CD8-positive, alpha-beta memory T cell (primary cell): ENCODE measurements around the gene TMEM217. TPM values are rescaled to one million over a fixed set of nuclear protein-coding genes. Genes with fewer than 3 reads are reported as not detected.

Experiments
- CTCF ChIA-PET: fragments of 350-600 bp; sonication (Branson Sonifier 250); formaldehyde crosslinking; loops from one replicate; lab custom pipeline; 2021; ENCODE audit warnings: antibody characterized with exemption; lab: Charles Lee
- POLR2A ChIA-PET: fragments of 350-600 bp; sonication (Branson Sonifier 250); formaldehyde crosslinking; loops from one replicate; lab custom pipeline; 2021; ENCODE audit warnings: antibody characterized with exemption; lab: Charles Lee
- DNase-seq, 5 donors: peaks; one replicate each; pipeline versions ENCODE4 v3.0.0 to v3.0.0-alpha.2; 2020 to 2022; ENCODE audit warnings: mixed read lengths in 1 of 5
- H3K27ac ChIP-seq: one replicate; pipeline ENCODE4 v1.7.0; 2013; ENCODE audit warnings: low read depth, mild to moderate bottlenecking, low read length, moderate library complexity
- H3K27me3 ChIP-seq: 2 replicates; pipeline ENCODE4 v1.7.0; 2013; ENCODE audit warnings: low read length, mild to moderate bottlenecking; ENCODE audit not compliant: insufficient read depth, poor library complexity, severe bottlenecking
- H3K36me3 ChIP-seq: 2 replicates; pipeline ENCODE4 v1.7.0; 2013; ENCODE audit warnings: mild to moderate bottlenecking, low read length, moderate library complexity; ENCODE audit not compliant: insufficient read depth
- H3K4me1 ChIP-seq: 2 replicates; pipeline ENCODE4 v1.7.0; 2013; ENCODE audit warnings: mild to moderate bottlenecking, low read length, moderate library complexity; ENCODE audit not compliant: insufficient read depth
- H3K4me3 ChIP-seq: 2 replicates; pipeline ENCODE4 v1.7.0; 2013; ENCODE audit warnings: mild to moderate bottlenecking, low read length
- H3K9me3 ChIP-seq: 2 replicates; pipeline ENCODE4 v1.7.0; 2013; ENCODE audit warnings: mild to moderate bottlenecking, low read length
- H3K27ac Mint-ChIP-seq, 8 donors: one replicate each; pipeline ENCODE4 v1.8.0; 2020 to 2021; ENCODE audit warnings: mixed read lengths in 8 of 8, mild to moderate bottlenecking in 6 of 8, inconsistent platforms in 3 of 8, moderate library complexity in 3 of 8
- H3K27me3 Mint-ChIP-seq, 2 donors: one replicate each; pipeline ENCODE4 v1.8.0; 2020 to 2021; ENCODE audit warnings: mixed read lengths in 2 of 2, mild to moderate bottlenecking in 1 of 2, moderate library complexity in 1 of 2
- H3K36me3 Mint-ChIP-seq, 3 donors: one replicate each; pipeline ENCODE4 v1.8.0; 2020 to 2021; ENCODE audit warnings: mixed read lengths in 3 of 3, inconsistent platforms in 1 of 3, mild to moderate bottlenecking in 1 of 3
- H3K4me1 Mint-ChIP-seq, 3 donors: one replicate each; pipeline ENCODE4 v1.8.0; 2020 to 2021; ENCODE audit warnings: mixed read lengths in 3 of 3, inconsistent platforms in 1 of 3, mild to moderate bottlenecking in 1 of 3
- H3K4me3 Mint-ChIP-seq, 7 donors: one replicate each; pipeline ENCODE4 v1.8.0; 2020 to 2021; ENCODE audit warnings: mixed read lengths in 7 of 7, mild to moderate bottlenecking in 6 of 7, moderate library complexity in 4 of 7, inconsistent platforms in 2 of 7
- H3K9me3 Mint-ChIP-seq, 5 donors: one replicate each; pipeline ENCODE4 v1.8.0; 2020 to 2022; ENCODE audit warnings: mixed read lengths in 5 of 5, mild to moderate bottlenecking in 3 of 5, moderate library complexity in 2 of 5, inconsistent platforms in 1 of 5
- polyA plus RNA-seq: library from polyadenylated mRNA; unstranded; fragments of 300-500 nt; fragmentation: Illumina TruSeq; gene quantifications from one replicate; pipeline ENCODE4 v1.2.3, GENCODE V29; 2021
- total RNA-seq, 2 experiments: library from RNA; stranded (reverse); gene quantifications; one replicate each; pipeline ENCODE4 v1.2.3, GENCODE V29; 2021

Gene TMEM217
- total and polyA plus RNA-seq, 3 experiments from 2014 or later, result 0.44 to 6.6 (median 4.2) TPM

DNA sequence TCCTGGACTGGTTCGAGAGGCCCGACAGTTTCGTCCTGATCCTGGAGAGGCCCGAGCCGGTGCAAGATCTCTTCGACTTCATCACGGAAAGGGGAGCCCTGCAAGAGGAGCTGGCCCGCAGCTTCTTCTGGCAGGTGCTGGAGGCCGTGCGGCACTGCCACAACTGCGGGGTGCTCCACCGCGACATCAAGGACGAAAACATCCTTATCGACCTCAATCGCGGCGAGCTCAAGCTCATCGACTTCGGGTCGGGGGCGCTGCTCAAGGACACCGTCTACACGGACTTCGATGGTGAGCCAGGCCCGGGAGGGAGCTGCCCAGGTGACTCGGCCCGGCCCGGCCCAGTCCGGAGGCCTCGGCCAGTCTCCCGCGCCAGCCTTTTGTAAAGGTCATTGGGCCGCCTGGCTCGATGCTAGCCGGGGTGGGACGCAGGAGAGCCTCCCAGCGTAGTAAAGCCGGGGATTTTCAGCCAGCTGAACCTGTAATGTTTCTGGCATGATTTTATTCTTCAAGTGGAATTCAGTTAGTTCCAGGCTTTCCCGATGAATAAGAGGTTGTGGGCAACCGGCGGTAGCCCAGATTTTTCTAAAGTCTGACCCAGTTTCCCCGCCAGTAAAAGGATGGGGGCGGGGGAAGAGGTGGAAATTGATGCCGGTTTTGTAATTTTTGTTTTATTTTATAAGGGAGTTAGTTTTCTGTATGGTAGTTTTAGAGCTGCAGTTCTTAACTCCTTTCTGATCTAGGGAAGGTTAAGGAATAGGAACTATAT, 86.6 kb downstream of the TMEM217 start:
- Histone ChIP-seq H3K36me3 (peaks cover 48% of the 10 kb centered on the region), H3K9me3 (no peaks in the 10 kb centered on the region), H3K4me3 (peak overlapping the region; percentile 68), H3K27me3 (no peaks in the 10 kb centered on the region), H3K27ac (peak overlapping the region; percentile 89), H3K4me1 (peaks cover 45% of the 10 kb centered on the region)
- Mint-ChIP-seq H3K36me3 (peaks cover 43 to 58% (median 44%) of the 10 kb centered on the region in 3 donors), H3K4me1 (peaks cover 54 to 57% (median 56%) of the 10 kb centered on the region in 3 donors), H3K27ac (peak overlapping the region; percentile 88 to 98 (median 94)), H3K4me3 (peak overlapping the region; percentile 90 to 99 (median 94)), H3K27me3 (peaks cover 0 to 3% of the 10 kb centered on the region in 2 donors), H3K9me3 (peaks cover 0 to 2% (median 0%) of the 10 kb centered on the region in 5 donors)
- peak in 4 of 5 donors; percentile 21 to 66 (median 38) for DNase-seq
- ChIA-PET CTCF (interaction anchor here (0.6 to 16.9 kb wide), 31 partner anchors 9 to 322 kb away, joined by 3 to 461 read pairs (median 6); partner anchors contain the start of genes C6orf89, MTCH1 and PPIL1), POLR2A (interaction anchor here (0.6 to 4.6 kb wide), 17 partner anchors 12 to 297 kb away, joined by 3 to 40 read pairs (median 6); partner anchors contain the start of genes C6orf89 and MTCH1)

DNA sequence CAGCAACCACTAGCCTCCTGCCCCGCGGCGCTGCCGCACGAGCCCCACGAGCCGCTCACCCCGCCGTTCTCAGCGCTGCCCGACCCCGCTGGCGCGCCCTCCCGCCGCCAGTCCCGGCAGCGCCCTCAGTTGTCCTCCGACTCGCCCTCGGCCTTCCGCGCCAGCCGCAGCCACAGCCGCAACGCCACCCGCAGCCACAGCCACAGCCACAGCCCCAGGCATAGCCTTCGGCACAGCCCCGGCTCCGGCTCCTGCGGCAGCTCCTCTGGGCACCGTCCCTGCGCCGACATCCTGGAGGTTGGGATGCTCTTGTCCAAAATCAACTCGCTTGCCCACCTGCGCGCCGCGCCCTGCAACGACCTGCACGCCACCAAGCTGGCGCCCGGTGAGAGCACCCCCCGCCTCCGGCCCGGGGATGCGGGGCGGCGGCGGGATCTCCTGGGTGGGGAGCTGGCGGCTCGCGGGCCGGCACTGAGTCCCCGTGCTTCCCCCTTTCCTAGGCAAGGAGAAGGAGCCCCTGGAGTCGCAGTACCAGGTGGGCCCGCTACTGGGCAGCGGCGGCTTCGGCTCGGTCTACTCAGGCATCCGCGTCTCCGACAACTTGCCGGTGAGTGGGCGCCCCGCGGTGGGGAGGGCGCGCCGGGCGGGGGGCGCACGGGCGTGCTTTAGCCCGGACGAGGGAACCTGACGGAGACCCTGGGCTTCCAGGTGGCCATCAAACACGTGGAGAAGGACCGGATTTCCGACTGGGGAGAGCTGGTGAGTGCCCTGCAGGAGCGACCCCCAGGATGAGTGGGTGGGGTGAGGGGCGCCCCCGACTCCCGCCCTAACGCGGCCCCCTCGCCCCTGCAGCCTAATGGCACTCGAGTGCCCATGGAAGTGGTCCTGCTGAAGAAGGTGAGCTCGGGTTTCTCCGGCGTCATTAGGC, 87.4 kb downstream of the TMEM217 start:
- DNase-seq, result peak; percentile 24 to 74 (median 52)
- Mint-ChIP-seq H3K9me3 (peaks cover 0 to 2% (median 0%) of the 10 kb centered on the region in 5 donors), H3K27ac (peak overlapping the region; percentile 88 to 98 (median 94)), H3K4me3 (peak overlapping the region; percentile 90 to 99 (median 94)), H3K4me1 (peaks cover 48 to 49% (median 49%) of the 10 kb centered on the region in 3 donors), H3K36me3 (peaks cover 39 to 50% (median 40%) of the 10 kb centered on the region in 3 donors), H3K27me3 (peaks cover 0 to 3% of the 10 kb centered on the region in 2 donors)
- CTCF ChIA-PET, result interaction anchor here (0.6 to 16.9 kb wide), 21 partner anchors 8 to 321 kb away, joined by 3 to 461 read pairs (median 6); partner anchors contain the start of genes C6orf89 and PPIL1
- Histone ChIP-seq H3K9me3 (no peaks in the 10 kb centered on the region), H3K27ac (peak overlapping the region; percentile 89), H3K36me3 (peaks cover 44% of the 10 kb centered on the region), H3K4me1 (peaks cover 38% of the 10 kb centered on the region), H3K27me3 (no peaks in the 10 kb centered on the region), H3K4me3 (peak overlapping the region; percentile 68)
- POLR2A ChIA-PET, result interaction anchor here (0.6 to 4.6 kb wide), 15 partner anchors 17 to 285 kb away, joined by 3 to 40 read pairs (median 4); partner anchors contain the start of genes C6orf89 and MTCH1

DNA sequence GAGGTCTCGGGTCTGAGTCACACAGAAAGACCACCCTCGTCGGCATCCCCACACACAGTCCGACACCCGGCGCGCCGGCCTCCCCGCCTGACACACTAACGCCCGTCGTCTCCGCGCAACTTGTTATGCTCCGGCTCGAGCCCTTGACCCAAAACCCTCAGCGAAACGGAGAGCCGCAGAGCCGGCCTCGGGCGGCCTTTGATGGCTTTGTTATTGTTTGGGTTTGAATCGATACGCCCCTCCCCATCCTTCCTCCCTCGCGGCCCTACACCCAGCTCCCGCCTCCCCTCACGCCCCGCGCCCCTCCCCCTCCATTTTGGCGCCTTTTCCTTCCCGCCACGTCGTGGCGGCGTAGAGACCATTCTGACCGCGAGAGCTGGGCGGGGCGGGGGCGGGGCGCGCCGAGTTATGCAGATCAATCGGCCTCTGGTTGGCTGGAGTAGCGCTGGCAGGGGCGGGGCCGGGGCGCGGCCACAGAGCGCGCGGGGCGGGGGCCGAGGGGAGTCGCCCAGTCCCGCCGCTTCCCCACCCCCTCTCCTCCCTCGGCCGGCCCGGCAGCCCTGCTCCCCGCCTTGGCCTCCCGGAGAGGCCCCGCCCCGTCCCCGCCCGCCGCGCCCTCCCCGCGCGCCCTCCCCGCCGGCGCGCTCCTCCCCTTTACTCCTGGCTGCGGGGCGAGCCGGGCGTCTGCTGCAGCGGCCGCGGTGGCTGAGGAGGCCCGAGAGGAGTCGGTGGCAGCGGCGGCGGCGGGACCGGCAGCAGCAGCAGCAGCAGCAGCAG, 88.3 kb downstream of the TMEM217 start, which contains the start of gene PIM1:
PIM1 (plus strand) TSS at position 657 of the 777 bp plus-strand sequence. CDS start 424 bp downstream, outside the sequence.
- Histone ChIP-seq H3K27me3 (no peaks in the 10 kb centered on the region), H3K4me3 (peak within 1 kb of the TSS; percentile 68), H3K4me1 (peaks cover 29% of the 10 kb centered on the region), H3K36me3 (peaks cover 36% of the 10 kb centered on the region), H3K27ac (peak within 1 kb of the TSS; percentile 89), H3K9me3 (no peaks in the 10 kb centered on the region)
- Mint-ChIP-seq H3K4me1 (peaks cover 40 to 42% (median 41%) of the 10 kb centered on the region in 3 donors), H3K36me3 (peaks cover 31 to 41% (median 31%) of the 10 kb centered on the region in 3 donors), H3K9me3 (peaks cover 0 to 2% (median 0%) of the 10 kb centered on the region in 5 donors), H3K4me3 (peak within 1 kb of the TSS; percentile 90 to 99 (median 94)), H3K27me3 (peaks cover 0 to 3% of the 10 kb centered on the region in 2 donors), H3K27ac (peak within 1 kb of the TSS; percentile 91 to 98 (median 96))
- POLR2A ChIA-PET, result interaction anchor here (0.7 to 4.6 kb wide), 12 partner anchors 18 to 649 kb away, joined by 3 to 40 read pairs (median 4); partner anchors contain the start of genes MTCH1 and ZFAND3
- CTCF ChIA-PET, result interaction anchor here (0.9 to 16.9 kb wide), 8 partner anchors 18 to 295 kb away, joined by 3 to 461 read pairs (median 15); partner anchors contain the start of gene PPIL1
- DNase-seq, result peak; percentile 92 to 99 (median 98)

GRCh38 chr6:37168811-37169495, 89.0 kb downstream of the TMEM217 start:
- Mint-ChIP-seq H3K4me1 (peaks cover 33 to 39% (median 36%) of the 10 kb centered on the region in 3 donors), H3K27ac (peak overlapping the region; percentile 90 to 98 (median 96)), H3K27me3 (peaks cover 0 to 3% of the 10 kb centered on the region in 2 donors), H3K9me3 (peaks cover 0 to 2% (median 0%) of the 10 kb centered on the region in 5 donors), H3K36me3 (peaks cover 24 to 34% (median 25%) of the 10 kb centered on the region in 3 donors), H3K4me3 (peak overlapping the region; percentile 86 to 99 (median 93))
- Histone ChIP-seq H3K4me1 (peaks cover 23% of the 10 kb centered on the region), H3K9me3 (no peaks in the 10 kb centered on the region), H3K4me3 (peak overlapping the region; percentile 67), H3K36me3 (peaks cover 29% of the 10 kb centered on the region), H3K27ac (peak overlapping the region; percentile 86), H3K27me3 (no peaks in the 10 kb centered on the region)
- ChIA-PET POLR2A (interaction anchor here (0.7 to 4.6 kb wide), 7 partner anchors 24 to 650 kb away, joined by 3 to 40 read pairs (median 4); partner anchors contain the start of genes MTCH1 and ZFAND3), CTCF (interaction anchor here (1.0 to 16.9 kb wide), 5 partner anchors 35 to 145 kb away, joined by 3 to 461 read pairs (median 216); no protein-coding TSS in a partner anchor)
- peak in 1 of 5 donors; percentile 24 for DNase-seq

DNA sequence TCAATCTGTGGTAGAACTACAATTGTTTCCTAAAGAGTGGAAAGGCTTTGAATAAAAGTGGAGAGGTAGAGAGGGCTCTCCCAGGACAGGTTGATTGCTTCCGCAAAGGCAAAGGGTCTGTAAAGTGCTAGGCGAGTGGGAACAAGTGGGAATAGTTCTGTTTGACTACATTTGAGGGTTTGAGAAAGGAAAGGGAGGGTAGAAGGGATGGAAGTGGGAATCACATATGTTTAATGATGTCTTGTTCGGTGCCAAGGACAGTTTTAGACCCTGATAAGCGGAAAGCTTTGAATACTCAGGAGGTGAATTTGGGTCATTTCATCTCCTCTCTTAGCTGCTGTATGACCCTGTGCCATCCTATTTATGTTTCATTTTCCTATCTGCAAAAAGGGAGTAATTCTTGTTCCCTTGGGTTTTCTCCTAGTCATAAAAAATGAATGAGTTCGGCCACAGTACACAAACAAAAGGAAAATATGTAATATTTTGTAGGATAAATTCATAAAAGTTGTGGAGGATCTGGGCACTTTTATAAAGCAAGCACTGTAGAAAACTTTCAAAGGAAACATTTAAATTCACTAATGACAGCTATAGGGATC, 89.7 kb downstream of the TMEM217 start:
- H3K36me3 Mint-ChIP-seq, result peaks cover 17 to 27% (median 18%) of the 10 kb centered on the region in 3 donors
- ChIA-PET POLR2A (interaction anchor here (1.5 to 4.6 kb wide), 2 partner anchors 148 to 651 kb away, joined by 3 to 40 read pairs; partner anchors contain the start of gene ZFAND3), CTCF (interaction anchor here (1.0 to 16.9 kb wide), 4 partner anchors 41 to 144 kb away, joined by 3 to 461 read pairs (median 222); no protein-coding TSS in a partner anchor)
- H3K27ac Mint-ChIP-seq, result peak overlapping the region; percentile 11 to 98 (median 94)
- Histone ChIP-seq H3K27ac (peak overlapping the region; percentile 86), H3K27me3 (no peaks in the 10 kb centered on the region), H3K4me1 (peaks cover 17% of the 10 kb centered on the region), H3K36me3 (peaks cover 22% of the 10 kb centered on the region), H3K4me3 (no peak overlapping the region), H3K9me3 (no peaks in the 10 kb centered on the region)
- peaks cover 0 to 3% of the 10 kb centered on the region in 2 donors for H3K27me3 Mint-ChIP-seq
- peak overlapping the region; percentile 33 to 99 (median 93) for H3K4me3 Mint-ChIP-seq
- peaks cover 26 to 32% (median 29%) of the 10 kb centered on the region in 3 donors for H3K4me1 Mint-ChIP-seq
- DNase-seq, result no peak
- peaks cover 0 to 2% (median 0%) of the 10 kb centered on the region in 5 donors for H3K9me3 Mint-ChIP-seq

DNA sequence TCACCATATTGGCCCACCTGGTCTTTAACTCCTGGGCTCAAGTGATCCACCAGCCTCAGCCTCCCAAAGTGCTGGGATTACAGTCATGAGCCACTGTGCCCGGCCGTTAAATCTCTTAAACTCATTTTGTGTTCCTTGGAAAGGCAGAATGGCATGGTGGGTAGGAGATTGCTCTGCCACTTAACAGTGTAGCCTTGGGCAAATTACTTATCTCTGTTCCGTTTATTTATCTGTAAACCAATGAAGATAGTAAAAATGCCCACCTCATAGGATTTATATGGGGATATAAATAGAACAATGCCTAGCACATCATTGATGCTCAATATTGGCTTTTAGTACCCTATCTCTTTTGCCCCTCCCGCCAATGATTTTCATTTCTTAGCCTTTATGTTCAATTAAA, 95.2 kb downstream of the TMEM217 start:
- Mint-ChIP-seq H3K27me3 (peaks cover 0 to 2% of the 10 kb centered on the region in 2 donors), H3K4me1 (peaks cover 2 to 5% (median 4%) of the 10 kb centered on the region in 3 donors), H3K27ac (no peak overlapping the region), H3K4me3 (no peak overlapping the region), H3K9me3 (no peaks in the 10 kb centered on the region), H3K36me3 (no peaks in the 10 kb centered on the region)
- H3K4me3 ChIP-seq, result no peak overlapping the region
- no peak for DNase-seq
- no peak overlapping the region for H3K27ac ChIP-seq
- POLR2A ChIA-PET, result no interaction called here
- H3K27me3 ChIP-seq, result no peaks in the 10 kb centered on the region
- CTCF ChIA-PET, result interaction anchor here (2.6 kb wide), 1 partner anchor 9 kb away, joined by 10 read pairs; no protein-coding TSS in a partner anchor
- H3K9me3 ChIP-seq, result no peaks in the 10 kb centered on the region
- no peaks in the 10 kb centered on the region for H3K36me3 ChIP-seq
- no peaks in the 10 kb centered on the region for H3K4me1 ChIP-seq
